MM.1S (cell line): ENCODE measurements around the gene ALG2.

Source experiments
- DNase-seq: peaks from one replicate; pipeline ENCODE4 v3.0.0-alpha.2; 2015
- H2AFZ ChIP-seq: fragments of 300-600 bp; sonication (generic); 2 replicates; pipeline ENCODE4 v1.6.0; 2016; ENCODE audit warnings: antibody characterized with exemption, low read length
- H3F3A ChIP-seq: fragments of 300-600 bp; sonication (generic); 2 replicates; pipeline ENCODE4 v1.6.1; 2016; ENCODE audit warnings: mild to moderate bottlenecking, antibody characterized with exemption, low read length, moderate library complexity, mixed read lengths; ENCODE audit not compliant: insufficient read depth
- H3K27ac ChIP-seq: fragments of 300-600 bp; sonication (generic); 2 replicates; pipeline ENCODE4 v1.5.1; 2016; ENCODE audit warnings: mild to moderate bottlenecking, low read length
- H3K27me3 ChIP-seq: fragments of 300-600 bp; sonication (generic); replicated peaks from 2 replicates; pipeline ENCODE4 v1.6.0; 2016; ENCODE audit warnings: low read length; ENCODE audit not compliant: insufficient read depth
- H3K36me3 ChIP-seq: fragments of 300-600 bp; sonication (generic); replicated peaks from 2 replicates; pipeline ENCODE4 v1.6.1; 2016; ENCODE audit warnings: mild to moderate bottlenecking, low read length, mixed read lengths; ENCODE audit not compliant: insufficient read depth
- H3K4me1 ChIP-seq: fragments of 300-600 bp; sonication (generic); 2 replicates; pipeline ENCODE4 v1.6.1; 2016; ENCODE audit warnings: low read length, mixed read lengths
- H3K4me2 ChIP-seq: fragments of 300-600 bp; sonication (generic); 2 replicates; pipeline ENCODE4 v1.6.0; 2016; ENCODE audit warnings: low read depth, low read length
- H3K4me3 ChIP-seq: fragments of 300-600 bp; sonication (generic); 2 replicates; pipeline ENCODE4 v1.5.1; 2016; ENCODE audit warnings: low read length, mixed read lengths
- H3K79me2 ChIP-seq: fragments of 300-600 bp; sonication (generic); 2 replicates; pipeline ENCODE4 v1.6.1; 2016; ENCODE audit warnings: mixed run types, low read length, mixed read lengths
- H3K9ac ChIP-seq: fragments of 300-600 bp; sonication (generic); 2 replicates; pipeline ENCODE4 v1.6.1; 2016; ENCODE audit warnings: low read length, mixed read lengths
- H3K9me2 ChIP-seq: fragments of 300-600 bp; sonication (generic); replicated peaks from 2 replicates; pipeline ENCODE4 v1.6.1; 2016; ENCODE audit warnings: mild to moderate bottlenecking, low read length, mixed read lengths; ENCODE audit not compliant: insufficient read depth
- H3K9me3 ChIP-seq: fragments of 300-600 bp; sonication (generic); replicated peaks from 2 replicates; pipeline ENCODE4 v1.6.1; 2016; ENCODE audit warnings: mild to moderate bottlenecking, low read length, mixed read lengths; ENCODE audit not compliant: insufficient read depth
- H4K20me1 ChIP-seq: fragments of 300-600 bp; sonication (generic); 2 replicates; pipeline ENCODE4 v1.6.1; 2016; ENCODE audit warnings: mild to moderate bottlenecking, low read length, moderate library complexity, mixed read lengths; ENCODE audit not compliant: insufficient read depth
- EZH2 ChIP-seq: fragments of 300-600 bp; sonication (generic); optimal IDR thresholded peaks from 2 replicates; pipeline ENCODE3; 2017; ENCODE audit warnings: low read depth, mild to moderate bottlenecking, antibody characterized with exemption, low read length, mixed read lengths
- EZH2phosphoT487 ChIP-seq: fragments of 300-600 bp; sonication (generic); IDR thresholded peaks from 2 replicates; pipeline ENCODE4 v1.6.1; 2018; ENCODE audit warnings: antibody characterized with exemption, low read length
- TF ChIP-seq, protein P1 (sequence below): fragments of 300-600 bp; sonication (generic); IDR thresholded peaks from 2 replicates; pipeline ENCODE4 v1.5.1; 2016; ENCODE audit warnings: antibody characterized with exemption, low read length, mixed read lengths

The ALG2 gene

DNA sequence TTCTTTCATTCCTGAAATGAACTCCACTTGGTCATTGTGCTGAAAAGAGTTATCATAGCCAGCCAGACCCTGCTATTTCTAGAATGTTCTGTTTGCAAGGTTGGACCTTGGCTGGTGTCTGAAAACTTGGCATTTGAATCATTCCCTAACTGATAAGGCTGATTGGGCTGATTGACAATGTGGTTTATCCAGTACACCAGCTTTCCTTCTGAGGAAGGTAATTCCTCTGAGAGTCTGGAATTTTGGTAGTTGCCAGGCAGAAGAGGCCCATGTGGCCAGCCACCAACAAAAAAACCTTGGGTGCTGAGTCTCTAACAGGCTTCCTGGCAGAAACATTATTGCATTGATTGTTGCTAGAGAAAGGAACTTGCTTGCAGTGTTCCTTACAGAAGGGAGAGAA, 15.6 kb upstream of the ALG2 start:
- no peaks in the 10 kb centered on the region for H3K9me2 ChIP-seq
- no peak overlapping the region for H3K4me3 ChIP-seq
- H3K27me3 ChIP-seq: no peaks in the 10 kb centered on the region
- H3K4me2 ChIP-seq: peak overlapping the region; percentile 52
- no peaks in the 10 kb centered on the region for H4K20me1 ChIP-seq
- H3K4me1 ChIP-seq: peaks cover 36% of the 10 kb centered on the region
- H3K79me2 ChIP-seq: 0 out of 2 replicates have a peak, but pooled peaks cover 8% of the 10 kb centered on the region
- H3F3A ChIP-seq: peaks cover 28% of the 10 kb centered on the region
- no peak overlapping the region for H3K9ac ChIP-seq
- H3K9me3 ChIP-seq: no peaks in the 10 kb centered on the region
- TF ChIP-seq, protein P1, sequence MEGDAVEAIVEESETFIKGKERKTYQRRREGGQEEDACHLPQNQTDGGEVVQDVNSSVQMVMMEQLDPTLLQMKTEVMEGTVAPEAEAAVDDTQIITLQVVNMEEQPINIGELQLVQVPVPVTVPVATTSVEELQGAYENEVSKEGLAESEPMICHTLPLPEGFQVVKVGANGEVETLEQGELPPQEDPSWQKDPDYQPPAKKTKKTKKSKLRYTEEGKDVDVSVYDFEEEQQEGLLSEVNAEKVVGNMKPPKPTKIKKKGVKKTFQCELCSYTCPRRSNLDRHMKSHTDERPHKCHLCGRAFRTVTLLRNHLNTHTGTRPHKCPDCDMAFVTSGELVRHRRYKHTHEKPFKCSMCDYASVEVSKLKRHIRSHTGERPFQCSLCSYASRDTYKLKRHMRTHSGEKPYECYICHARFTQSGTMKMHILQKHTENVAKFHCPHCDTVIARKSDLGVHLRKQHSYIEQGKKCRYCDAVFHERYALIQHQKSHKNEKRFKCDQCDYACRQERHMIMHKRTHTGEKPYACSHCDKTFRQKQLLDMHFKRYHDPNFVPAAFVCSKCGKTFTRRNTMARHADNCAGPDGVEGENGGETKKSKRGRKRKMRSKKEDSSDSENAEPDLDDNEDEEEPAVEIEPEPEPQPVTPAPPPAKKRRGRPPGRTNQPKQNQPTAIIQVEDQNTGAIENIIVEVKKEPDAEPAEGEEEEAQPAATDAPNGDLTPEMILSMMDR: no peak
- TF ChIP-seq EZH2phosphoT487 (no peak), EZH2 (no peak)
- peak overlapping the region; percentile 94 for H3K27ac ChIP-seq
- DNase-seq: no peak
- no peak overlapping the region for H2AFZ ChIP-seq
- no peaks in the 10 kb centered on the region for H3K36me3 ChIP-seq

- TF ChIP-seq, protein P1: no peak
- no peak for TF ChIP-seq EZH2
- no peak for TF ChIP-seq EZH2phosphoT487
- no peak overlapping the region for H2AFZ ChIP-seq
- peak overlapping the region; percentile 52; the same call in 1 of the 2 replicates for H3K4me2 ChIP-seq
- H3K9me3 ChIP-seq: no peaks in the 10 kb centered on the region
- peak overlapping the region; percentile 61 for H3K9ac ChIP-seq
- peak; percentile 88 for DNase-seq
- H3K36me3 ChIP-seq: no peaks in the 10 kb centered on the region; the same call in 1 of the 2 replicates
- no peaks in the 10 kb centered on the region for H4K20me1 ChIP-seq
- H3K4me1 ChIP-seq: peaks cover 36% of the 10 kb centered on the region
- H3K9me2 ChIP-seq: no peaks in the 10 kb centered on the region
- peaks cover 28% of the 10 kb centered on the region for H3F3A ChIP-seq
- peak overlapping the region; percentile 94 for H3K27ac ChIP-seq
- 0 out of 2 replicates have a peak, but pooled peaks cover 8% of the 10 kb centered on the region for H3K79me2 ChIP-seq
- H3K4me3 ChIP-seq: no peak overlapping the region
- no peaks in the 10 kb centered on the region for H3K27me3 ChIP-seq
These were observed 14.3 kb upstream of the ALG2 start for GRCh38 chr9:99235926-99236634.

GRCh38 chr9:99235069-99235468, 13.3 kb upstream of the ALG2 start:
- Histone ChIP-seq H3K4me3 (no peak overlapping the region), H3K27me3 (no peaks in the 10 kb centered on the region), H3F3A (peaks cover 28% of the 10 kb centered on the region), H3K27ac (peak overlapping the region; percentile 94), H2AFZ (no peak overlapping the region), H3K79me2 (0 out of 2 replicates have a peak, but pooled peaks cover 10% of the 10 kb centered on the region), H3K9me2 (no peaks in the 10 kb centered on the region), H3K36me3 (peaks cover 5% of the 10 kb centered on the region; the same call in 1 of the 2 replicates), H3K4me2 (peak overlapping the region; percentile 52; the same call in 1 of the 2 replicates), H3K9ac (peak overlapping the region; percentile 48), H4K20me1 (no peaks in the 10 kb centered on the region), H3K4me1 (peaks cover 36% of the 10 kb centered on the region), H3K9me3 (no peaks in the 10 kb centered on the region)
- DNase-seq: no peak
- no peak for TF ChIP-seq EZH2
- TF ChIP-seq EZH2phosphoT487: no peak
- TF ChIP-seq, protein P1: no peak
